ENCODE measurements around the gene AFG1L.
"Not testable (repeated sequence)": the region's sequence is repeated elsewhere in the genome, so short reads cannot be mapped to it uniquely, and the experiment has no call there.

AFG1L gene

DNA sequence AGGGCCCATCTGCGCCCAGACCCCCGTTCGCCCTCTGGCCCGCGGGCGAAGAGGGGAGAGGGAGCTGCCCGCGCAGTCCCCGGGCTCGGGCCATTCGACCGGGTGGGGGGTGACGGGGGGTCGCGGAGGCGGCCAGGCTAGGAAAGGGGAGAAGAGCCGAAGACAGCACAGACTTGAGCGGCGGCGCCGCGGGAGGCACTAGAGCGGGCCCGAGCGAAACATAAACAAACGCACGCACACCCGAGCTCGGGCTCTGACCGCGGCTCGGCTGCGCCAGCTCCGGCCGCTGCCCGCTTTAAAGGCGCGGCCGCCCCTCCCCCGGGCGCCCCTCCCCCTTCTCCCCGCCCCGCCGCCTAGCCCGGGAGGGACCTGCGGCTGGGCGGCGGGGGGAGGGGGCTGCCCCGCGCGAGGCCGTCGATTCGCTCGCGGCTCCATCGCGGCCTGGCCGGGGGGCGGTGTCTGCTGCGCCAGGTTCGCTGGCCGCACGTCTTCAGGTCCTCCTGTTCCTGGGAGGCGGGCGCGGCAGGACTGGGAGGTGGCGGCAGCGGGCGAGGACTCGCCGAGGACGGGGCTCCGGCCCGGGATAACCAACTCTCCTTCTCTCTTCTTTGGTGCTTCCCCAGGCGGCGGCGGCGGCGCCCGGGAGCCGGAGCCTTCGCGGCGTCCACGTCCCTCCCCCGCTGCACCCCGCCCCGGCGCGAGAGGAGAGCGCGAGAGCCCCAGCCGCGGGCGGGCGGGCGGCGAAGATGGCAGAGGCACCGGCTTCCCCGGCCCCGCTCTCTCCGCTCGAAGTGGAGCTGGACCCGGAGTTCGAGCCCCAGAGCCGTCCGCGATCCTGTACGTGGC lies 265.8 kb downstream of the AFG1L start, which contains the start of gene FOXO3:
FOXO3 (plus strand) TSS at position 455 of the 846 bp plus-strand sequence; CDS start at position 747, 292 bp downstream.
- peak; percentile 63 for DNase-seq

DNA sequence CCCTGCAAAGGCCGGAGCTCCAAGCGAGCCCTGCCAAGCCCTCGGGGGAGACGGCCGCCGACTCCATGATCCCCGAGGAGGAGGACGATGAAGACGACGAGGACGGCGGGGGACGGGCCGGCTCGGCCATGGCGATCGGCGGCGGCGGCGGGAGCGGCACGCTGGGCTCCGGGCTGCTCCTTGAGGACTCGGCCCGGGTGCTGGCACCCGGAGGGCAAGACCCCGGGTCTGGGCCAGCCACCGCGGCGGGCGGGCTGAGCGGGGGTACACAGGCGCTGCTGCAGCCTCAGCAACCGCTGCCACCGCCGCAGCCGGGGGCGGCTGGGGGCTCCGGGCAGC lies 266.4 kb downstream of the AFG1L start:
- not testable (repeated sequence) for DNase-seq

DNA sequence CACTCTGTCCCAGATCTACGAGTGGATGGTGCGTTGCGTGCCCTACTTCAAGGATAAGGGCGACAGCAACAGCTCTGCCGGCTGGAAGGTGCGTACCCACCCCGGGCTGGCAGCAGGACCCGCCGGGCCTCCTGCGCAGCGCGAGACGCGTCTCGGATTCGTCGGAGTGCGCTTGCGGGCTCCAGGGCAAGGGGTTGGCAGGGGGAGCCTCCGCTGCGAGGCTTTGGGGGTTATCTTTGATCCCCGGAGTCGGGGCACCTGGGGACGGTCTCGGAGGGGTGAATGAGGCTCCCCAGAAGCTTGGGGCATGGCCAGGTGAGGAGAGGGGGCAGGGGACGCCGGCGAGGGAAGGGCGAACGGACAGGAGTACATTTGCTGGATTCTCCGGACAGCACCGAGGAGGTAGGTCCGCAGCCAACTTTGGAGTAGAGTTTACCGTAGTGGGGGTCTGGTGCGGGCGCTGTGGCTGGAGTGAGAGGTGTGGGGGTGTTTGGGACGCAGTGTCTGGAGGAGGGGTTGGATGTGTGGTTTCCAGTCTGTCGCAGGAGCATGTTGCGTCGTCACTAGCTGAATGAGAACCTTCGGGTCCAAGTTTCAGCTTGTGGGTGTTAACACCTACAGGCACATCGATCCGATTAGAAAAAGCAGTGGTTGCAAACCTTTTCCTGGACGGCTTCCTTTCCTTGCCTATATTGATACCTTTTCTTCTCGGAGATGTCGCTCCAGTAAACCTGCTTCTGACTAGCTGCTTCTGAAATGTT lies 267.1 kb downstream of the AFG1L start:
- no peak for DNase-seq

GRCh38 chr6:108562503-108562993 lies 267.7 kb downstream of the AFG1L start:
- DNase-seq, result no peak

- no peak for DNase-seq
Observed at GRCh38 chr6:108563292-108563691, 268.4 kb downstream of the AFG1L start.

DNA sequence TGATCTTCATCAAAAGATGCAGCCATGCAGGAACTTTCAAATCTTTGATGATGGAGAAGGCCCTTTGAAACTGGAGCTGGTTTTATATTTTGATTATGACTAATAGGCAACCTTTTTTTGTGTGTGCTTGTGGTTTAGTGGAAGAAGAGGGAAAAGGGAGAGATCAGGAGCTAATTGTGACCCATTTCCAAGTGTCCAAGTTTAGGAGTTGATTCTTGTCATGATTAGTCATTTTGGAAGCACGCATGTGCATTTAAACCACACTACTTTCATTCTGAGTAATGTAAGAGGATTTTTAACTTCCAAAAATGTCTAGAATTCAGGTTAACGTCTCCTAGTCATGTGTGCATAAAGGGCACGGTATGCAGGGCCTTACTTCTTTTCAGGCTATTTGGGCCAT lies 269.3 kb downstream of the AFG1L start:
- no peak for DNase-seq

GRCh38 chr6:108565091-108565766 lies 270.4 kb downstream of the AFG1L start:
- DNase-seq, result no peak

DNA sequence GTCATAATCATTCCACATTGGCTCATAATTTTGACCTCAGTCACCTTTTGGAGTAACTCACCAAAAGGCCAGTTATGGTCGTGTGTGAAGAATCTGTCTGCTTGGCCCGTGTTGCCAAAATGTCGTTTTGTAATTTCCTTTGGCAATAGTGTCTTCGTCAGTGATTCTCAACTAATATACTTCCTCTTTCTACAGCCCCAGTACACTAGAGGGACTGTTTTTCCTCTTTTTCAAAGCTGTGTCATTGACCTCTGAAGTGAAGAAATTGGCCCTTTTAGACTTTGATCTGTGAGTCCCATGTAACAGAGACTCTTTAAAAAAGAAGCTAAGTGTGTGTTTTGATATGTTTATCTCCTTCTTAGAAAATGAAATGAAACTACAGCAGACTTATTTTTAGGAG lies 271.0 kb downstream of the AFG1L start:
- no peak for DNase-seq

- no peak for DNase-seq
Observed at GRCh38 chr6:108566406-108566805, 271.6 kb downstream of the AFG1L start.

DNA sequence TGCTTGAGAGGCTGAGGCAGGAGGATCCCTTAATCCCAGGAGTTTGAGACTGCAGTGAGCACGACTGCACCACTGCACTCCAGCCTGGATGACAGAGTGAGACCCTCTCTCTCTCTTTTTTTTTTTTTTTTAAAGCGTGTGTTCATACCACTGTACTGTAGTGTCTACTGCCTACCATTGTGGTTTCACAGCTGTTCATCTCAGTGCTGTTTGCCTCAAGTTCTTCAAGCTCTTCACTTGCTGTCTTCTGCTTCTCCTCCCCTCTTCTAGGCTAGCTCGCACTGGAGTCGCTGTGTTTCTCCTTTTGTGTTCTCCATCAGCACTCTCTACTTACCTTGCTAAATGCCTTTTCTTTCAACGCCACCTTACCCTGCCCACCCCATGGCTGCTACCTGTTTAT lies 273.2 kb downstream of the AFG1L start:
- no peak for DNase-seq

DNA sequence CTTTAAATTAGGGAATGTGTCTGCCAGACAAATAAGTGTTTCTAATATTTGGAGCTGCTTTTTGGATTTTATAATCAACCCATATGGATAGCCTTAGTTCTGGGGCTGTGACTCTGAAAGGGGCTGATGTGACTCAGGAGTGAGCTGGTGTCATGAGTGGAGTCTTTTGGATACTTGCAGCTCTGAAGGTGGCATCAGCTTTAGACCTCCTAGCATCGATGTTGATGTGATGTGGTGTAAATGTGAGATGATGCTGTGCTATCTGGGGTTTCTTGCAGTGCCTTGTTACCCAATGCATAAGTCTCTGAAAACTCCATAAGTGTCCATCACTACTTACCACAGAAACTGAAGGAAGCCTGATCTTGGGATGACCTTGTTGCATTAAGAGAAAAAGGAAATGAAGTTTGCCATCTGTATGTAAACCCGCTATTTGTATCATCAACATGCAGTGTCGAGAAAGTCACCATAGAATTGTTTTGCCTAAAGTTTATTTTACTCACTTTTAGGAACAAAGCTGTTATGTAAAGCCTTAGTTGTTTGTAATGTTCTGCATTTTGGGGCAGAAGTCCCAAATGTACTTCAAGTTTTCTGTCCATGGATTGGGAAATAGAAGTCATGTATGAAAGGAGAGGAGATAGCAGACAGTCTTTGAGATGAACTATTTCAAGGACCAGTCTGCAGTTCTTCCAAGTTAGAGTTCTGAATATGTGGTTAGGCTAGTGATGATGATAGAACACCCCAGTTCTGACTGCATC lies 273.9 kb downstream of the AFG1L start:
- no peak for DNase-seq

GRCh38 chr6:108570517-108570916 lies 275.7 kb downstream of the AFG1L start:
- DNase-seq, result no peak

- no peak for DNase-seq
Observed at GRCh38 chr6:108574457-108575141, 279.7 kb downstream of the AFG1L start.

All from stimulated activated CD4-positive, alpha-beta T cell treated with anti-CD3 and anti-CD28 coated beads, Interleukin-4, amount 100 ng/mL, for 1 hour (primary cell).